GM21447 (cell line): Measurements from ENCODE around the gene MUC4.
"Not testable (repeated sequence)": the region's sequence is repeated elsewhere in the genome, so short reads cannot be mapped to it uniquely, and the experiment has no call there.

ENCODE experiments used
- ATAC-seq: cut with Tn5 transposase; IDR thresholded peaks from one replicate; pipeline ENCODE4 v1.9.1; 2021; ENCODE audit not compliant: unreplicated experiment

Gene MUC4

DNA sequence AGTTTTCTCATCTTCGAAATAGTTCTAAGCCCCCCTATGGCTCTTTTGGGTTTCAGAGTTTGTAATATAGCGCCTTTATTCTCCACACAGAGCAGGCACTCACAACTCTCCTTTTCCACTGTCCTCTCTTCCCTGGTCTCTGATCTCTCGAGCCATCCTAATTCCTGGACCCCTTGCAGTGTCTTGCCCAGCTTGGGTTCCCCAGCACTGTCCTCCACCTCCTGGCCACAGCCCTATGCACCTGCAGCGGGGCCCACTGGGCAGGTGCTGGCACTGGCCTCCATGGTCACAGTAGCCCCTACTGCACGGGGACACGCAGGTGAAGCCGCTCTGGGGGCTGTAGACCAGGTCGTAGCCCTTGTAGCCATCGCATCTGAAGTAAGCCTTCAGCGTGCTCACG, 63.1 kb downstream of the MUC4 start:
- no peak for ATAC-seq

DNA sequence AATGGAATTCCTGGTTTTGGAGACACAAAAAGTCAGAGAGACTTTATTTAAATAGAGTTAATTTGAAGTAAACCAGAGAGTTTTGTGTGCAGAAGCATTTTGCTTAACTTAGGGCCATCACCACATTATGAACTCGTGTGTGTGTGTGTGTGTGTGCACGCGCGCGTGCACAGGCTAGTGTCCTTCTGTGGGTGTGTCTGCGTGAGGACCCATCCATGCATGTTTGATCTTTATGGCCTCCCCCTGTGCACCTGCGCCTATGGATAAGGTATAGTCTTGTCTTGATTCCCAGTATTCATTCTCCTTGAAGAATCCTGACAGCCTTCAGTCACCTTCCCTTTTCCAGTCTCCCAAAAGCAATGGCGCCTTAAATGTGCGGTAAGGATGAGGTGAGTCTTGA, 65.0 kb downstream of the MUC4 start:
- ATAC-seq, result no peak

DNA sequence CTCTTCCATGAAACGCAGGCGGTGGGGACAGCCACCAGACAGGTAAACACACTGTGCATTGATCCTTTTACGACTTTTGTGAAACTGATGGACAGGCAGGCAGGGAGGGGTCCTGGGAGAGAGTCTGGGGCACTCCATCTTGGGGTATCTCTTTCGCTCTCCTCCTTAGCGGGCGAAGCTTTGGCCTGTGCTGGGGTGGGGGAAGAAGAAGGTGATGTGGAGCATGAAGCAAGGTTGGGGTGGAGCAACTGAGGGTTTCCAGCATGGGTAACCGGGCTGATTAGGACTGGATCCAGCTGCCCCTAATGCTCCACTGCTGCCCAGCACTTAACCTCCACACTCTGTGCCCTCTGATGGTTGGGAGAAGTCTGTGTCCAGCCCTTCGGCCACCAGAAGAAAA, 65.4 kb downstream of the MUC4 start:
- no peak for ATAC-seq

DNA sequence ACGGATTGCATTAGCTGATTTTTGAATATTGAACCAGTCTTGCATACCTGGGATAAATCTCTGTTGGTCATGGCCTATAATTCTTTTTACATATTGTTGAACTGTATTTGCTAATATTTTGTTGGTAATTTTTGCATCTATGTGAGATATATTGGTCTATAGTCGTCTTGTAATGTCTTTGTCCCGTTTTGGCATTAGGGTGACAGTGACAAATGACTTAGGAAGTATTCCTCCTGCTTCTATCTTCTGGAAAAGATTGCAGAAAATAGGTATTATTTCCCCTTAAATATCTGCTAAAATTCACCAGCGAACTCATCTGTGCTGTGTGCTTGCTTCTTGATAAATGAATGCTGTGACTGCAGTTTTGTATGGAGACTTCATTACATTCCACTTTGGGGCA, 67.3 kb downstream of the MUC4 start:
- ATAC-seq, result no peak

DNA sequence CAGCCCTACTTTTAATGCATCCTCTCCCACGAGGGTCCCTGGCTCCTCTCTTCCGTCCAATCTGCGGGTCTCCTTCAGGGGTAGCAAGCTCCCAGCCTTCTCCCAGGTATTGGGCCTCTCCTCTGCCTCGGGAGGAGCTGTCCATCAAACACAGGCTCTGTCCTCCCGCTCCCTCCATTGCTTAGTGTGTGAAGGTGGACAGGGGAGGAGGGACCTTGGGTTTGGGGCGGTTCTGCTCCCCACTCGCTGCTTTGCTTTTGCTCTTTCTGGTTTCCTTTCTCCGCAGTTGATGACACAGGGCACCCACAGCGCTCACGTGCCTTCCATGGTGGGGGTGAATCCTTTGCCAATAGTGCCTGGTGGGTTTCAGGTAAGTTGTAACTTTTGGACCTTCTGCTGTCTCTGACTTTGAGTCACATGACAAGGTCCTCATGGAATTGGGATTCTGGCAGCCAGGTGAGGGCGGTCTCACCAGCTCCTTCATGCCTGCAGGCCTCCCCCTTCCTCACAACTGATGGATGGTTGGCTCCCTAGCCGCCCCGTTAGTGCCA, 72.1 kb downstream of the MUC4 start:
- ATAC-seq, result no peak

DNA sequence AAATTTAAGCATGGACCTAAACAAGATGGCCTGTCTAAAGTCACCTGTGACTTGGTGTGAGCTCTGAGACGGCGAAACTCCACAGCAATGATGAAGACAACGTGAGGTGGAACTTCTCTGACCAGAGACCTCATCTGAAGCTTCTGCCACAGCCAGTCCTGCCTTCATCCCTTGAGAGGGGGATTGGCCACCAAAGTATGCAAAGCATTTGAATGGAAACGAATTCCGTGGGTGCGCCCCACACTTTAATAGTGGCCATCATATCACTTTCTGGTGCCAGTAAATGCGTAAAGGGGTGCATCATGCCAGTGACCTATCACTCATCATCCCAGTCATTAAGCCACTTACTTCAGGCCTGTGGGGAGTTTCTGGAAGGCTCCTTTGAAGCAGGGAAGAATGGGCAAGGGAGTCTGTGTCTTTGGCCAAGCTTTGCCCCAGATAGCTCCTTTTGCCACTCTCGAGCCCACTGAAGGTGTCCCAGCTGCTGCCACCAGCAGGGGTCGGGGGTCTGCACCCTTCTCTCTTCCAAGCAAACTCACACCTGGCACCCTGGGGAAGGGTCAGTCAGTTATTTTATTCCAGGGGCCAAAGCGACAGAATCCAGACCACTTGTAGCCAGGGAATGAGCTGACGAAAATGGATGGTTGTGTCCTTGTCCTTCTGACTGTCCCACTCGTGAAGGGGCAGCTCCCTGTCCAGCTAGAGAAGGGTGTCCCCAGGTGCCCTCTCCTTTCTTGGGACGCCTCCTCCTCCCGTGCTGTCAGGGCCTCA, 73.3 kb downstream of the MUC4 start:
- ATAC-seq, result no peak

DNA sequence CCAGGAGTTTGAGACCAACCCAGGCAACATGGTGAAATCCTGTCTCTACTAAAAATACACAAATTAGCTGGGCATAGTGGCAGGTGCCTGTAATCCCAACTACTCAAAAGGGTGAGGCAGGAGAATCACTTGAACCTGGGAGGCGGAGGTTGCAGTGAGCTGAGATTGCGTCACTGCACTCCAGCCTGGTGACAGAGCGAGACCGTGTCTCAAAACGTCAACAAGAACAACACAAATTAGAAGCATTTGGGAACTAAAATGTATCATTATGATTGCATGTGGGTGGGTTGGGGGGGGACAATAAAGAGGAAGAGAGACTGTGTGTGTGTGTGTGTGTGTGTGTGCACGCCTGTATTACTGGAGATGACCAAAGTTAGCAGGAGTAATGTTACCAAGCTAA, 73.9 kb downstream of the MUC4 start:
- not testable (repeated sequence) for ATAC-seq

DNA sequence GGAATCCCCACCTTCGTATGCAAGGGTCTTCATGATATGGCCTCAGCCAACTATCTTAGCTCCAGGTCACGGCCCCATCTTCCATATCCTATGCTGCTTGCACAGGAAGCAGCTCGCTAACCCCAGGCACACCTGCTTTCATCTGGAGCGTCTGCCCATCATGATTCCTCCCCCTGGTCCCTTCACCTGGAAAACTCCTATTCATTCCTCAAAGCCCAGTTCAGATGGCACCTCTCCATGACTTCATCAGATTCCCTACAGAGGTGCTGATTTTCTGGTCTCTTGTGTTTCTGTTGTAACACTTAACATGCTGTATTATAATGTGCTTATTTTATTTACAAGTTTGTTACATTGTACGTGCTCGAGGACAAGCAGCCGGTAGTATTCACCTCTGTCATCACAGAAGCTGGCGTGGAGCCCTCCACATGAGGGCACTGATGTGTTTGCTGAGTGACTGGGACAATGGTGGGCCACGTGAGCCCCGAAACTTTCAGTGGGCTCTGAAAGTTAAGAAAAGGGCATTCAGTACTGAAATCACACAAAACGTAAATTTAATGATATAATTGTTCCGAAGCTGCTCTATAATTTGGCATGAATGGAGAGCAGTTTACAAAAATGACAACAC, 74.8 kb downstream of the MUC4 start:
- no peak for ATAC-seq

DNA sequence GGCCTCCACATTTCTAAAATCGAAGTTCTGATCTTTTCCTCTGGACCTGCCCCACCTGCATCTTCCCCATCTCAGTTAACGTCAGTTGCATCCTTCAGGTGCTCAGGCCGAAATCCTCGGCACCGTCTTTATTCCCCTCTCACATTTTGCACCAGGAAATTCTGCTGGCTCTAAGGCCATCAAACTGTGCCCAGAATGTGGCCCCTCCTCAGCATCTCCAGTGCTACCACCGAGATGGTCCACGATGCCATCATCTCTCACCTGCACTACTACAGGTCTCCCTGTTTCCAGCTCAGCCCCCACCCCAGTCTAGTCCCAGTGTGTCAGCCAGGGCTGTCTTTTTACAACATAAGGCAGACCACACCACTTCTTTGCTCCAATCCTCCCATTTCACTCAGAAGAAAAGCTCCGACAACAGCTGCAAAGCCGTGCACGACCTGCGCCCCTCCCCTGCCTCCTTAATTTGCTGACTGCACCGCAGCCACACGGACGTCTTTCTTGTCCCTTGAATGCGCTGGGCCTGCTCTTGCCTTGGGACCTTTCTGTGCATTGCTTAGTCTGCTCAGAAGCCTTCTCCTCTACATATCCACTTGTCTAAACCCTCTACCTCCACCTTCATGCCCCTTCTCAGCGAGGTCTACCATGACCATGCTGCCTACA, 76.6 kb downstream of the MUC4 start:
- ATAC-seq, result no peak

DNA sequence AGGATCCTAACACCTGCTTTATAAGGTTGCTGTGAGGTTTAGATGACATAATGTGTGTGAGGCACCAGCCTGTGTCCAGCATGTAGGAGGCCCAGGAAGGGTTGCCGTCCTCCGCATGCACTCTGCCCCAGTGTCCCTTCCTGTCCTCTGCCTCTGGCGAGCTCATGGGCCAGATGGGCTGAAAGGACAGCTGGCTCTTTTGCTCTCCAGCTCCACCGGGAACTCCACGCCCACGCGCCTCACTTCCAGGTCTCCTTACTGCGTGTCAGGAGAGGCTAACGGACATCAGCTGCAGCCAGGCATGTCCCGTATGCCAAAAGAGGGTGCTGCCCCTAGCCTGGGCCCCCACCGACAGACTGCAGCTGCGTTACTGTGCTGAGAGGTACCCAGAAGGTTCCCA, 78.8 kb downstream of the MUC4 start:
- ATAC-seq, result no peak

DNA sequence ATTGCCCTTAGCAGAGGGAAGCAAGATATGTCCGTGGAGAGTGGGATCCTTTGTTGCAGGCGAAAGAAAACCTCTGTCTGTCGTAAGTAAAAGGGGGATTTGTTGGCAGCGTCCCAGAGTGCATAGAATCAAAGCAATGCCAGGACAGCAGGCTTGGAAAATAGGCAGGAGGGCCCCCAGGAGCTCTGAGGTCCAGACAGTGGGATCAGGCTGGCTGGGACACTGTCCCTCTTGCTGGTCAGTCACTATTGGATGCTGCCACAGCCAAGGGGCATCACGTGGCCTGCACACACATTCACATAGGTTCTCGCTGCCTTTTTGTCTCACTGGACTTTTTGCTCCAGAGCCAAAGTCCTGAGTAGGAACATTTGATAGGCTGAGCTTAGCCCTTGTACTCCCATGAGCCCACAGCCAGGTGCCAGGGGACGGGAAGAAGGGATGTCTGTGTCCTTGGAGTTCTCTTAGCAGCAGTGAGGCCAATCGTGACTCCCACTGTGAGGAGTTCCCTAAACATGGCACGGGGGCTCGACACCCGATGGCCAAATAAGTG, 80.3 kb downstream of the MUC4 start:
- no peak for ATAC-seq

DNA sequence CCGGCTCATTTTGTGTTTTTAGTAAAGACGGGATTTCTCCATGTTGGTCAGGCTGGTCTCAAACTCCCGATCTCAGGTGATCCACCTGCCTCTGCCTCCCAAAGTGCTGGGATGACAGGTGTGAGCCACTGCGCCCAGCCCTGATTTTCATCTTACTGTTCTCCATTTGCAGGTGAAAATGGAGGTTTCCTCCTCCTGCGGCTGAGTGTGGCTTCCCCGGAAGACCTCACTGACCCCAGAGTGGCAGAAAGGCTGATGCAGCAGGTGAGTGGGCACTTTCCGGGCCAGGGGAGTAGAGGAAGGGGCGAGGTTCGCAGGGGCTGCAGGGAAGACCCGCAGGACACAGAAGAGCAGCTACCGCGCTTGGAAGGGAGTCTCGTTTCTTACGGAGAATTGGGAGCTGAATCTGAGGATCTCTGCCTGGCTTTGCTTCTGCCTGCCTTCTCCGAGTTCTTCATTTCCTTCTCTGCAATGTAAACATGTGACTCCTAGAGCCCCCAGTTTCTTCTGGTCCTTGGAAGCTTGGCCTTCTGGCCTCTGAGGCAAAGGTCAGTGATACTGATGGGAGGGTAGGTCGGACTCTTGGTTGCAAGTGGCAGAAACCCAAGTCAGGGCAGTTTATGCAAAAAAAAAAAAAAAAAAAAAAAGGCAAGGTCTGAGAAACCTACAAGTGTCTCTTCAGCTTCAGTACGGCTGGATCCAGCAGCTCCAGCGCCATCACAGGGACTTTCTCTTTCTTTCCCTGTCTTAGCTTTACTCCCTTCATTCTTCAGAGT, 82.1 kb downstream of the MUC4 start:
- no peak for ATAC-seq

DNA sequence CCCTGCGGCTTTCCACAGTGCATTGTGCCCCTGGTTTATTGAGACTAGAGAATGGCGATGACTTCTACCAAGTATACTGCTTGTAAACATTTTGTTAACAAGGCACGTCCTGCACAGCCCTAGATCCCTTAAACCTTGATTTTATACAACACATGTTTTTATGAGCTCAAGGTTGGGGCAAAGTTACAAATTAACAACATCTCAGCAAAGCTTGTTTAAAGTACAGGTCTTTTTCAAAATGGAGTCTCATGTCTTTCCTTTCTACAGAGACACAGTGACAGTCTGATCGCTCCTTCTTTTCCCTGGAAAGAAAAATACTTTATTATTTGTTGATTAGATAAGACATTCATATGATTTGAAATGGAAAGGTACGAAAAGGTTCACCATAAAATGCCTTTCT, 82.9 kb downstream of the MUC4 start:
- ATAC-seq, result not testable (repeated sequence)

DNA sequence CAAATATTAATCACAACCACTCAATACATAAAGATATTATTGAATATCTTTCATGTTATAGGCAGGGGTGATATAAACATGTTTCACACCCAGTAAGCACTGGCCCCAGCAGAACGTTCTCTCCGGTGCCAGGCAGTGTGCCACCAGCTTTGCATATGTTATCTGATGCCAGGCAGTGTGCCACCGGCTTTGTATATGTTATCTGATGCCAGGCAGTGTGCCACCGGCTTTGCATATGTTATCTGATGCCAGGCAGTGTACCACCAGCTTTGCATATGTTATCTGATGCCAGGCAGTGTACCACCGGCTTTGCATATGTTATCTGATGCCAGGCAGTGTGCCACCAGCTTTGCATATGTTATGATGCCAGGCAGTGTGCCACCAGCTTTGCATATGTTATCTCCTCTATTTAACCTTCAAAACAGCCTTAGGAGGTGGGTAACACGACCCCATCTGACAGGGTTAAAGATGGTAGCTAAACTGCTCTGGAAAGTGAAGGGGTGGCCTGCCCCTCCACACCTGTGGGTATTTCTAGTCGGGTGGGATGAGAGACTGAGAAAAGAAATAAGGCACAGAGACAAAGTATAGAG, 84.0 kb downstream of the MUC4 start:
- ATAC-seq, result no peak

DNA sequence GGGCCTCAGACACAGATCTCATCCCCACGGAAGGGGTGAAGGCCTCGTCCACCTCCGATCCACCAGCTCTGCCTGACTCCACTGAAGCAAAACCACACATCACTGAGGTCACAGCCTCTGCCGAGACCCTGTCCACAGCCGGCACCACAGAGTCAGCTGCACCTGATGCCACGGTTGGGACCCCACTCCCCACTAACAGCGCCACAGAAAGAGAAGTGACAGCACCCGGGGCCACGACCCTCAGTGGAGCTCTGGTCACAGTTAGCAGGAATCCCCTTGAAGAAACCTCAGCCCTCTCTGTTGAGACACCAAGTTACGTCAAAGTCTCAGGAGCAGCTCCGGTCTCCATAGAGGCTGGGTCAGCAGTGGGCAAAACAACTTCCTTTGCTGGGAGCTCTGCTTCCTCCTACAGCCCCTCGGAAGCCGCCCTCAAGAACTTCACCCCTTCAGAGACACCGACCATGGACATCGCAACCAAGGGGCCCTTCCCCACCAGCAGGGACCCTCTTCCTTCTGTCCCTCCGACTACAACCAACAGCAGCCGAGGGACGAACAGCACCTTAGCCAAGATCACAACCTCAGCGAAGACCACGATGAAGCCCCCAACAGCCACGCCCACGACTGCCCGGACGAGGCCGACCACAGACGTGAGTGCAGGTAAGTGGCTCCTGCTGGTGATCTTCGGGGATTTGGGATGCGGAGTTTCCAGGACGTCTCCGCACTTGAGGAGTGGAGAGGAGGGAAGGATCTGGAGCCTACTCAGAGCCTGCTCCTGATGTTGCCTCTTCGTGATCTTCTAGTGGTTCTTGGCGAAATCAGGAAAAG, 85.6 kb downstream of the MUC4 start:
- ATAC-seq, result not testable (repeated sequence)

DNA sequence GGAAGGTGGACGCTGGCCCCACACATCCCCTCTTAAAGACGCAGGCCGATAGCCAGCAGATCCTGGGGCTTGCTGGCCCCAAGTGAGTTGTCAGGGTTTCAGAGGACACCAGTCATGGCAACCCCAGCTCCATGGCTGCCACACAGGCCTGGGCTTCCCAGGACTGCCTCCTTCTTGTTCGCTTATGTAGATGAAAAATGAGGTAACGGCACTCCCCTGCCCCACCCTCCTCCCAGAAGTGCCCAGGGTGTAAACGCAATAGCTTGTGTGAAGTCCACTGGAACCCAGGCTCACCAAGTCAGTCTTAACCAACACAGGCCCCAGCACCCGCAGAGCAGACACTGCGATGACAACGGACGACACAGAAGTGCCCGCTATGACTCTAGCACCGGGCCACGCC, 87.4 kb downstream of the MUC4 start:
- ATAC-seq, result not testable (repeated sequence)

DNA sequence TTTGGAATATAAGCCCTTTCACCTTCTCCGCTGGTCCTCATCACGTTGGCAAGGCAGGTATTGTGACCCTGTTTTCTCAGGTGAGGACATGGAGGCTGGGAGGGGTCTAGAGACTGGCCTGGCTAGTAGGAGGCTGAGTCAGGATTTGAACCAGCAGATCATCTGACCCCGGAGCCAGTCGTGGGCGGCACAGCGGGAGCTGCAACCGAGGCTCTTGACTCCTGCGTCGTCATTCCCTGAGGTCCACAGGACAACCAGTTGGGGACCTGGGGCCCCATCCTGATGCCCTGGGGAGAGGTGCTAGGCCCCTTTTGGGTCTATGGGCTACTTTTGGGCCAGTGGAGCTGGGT, 88.8 kb downstream of the MUC4 start:
- not testable (repeated sequence) for ATAC-seq

DNA sequence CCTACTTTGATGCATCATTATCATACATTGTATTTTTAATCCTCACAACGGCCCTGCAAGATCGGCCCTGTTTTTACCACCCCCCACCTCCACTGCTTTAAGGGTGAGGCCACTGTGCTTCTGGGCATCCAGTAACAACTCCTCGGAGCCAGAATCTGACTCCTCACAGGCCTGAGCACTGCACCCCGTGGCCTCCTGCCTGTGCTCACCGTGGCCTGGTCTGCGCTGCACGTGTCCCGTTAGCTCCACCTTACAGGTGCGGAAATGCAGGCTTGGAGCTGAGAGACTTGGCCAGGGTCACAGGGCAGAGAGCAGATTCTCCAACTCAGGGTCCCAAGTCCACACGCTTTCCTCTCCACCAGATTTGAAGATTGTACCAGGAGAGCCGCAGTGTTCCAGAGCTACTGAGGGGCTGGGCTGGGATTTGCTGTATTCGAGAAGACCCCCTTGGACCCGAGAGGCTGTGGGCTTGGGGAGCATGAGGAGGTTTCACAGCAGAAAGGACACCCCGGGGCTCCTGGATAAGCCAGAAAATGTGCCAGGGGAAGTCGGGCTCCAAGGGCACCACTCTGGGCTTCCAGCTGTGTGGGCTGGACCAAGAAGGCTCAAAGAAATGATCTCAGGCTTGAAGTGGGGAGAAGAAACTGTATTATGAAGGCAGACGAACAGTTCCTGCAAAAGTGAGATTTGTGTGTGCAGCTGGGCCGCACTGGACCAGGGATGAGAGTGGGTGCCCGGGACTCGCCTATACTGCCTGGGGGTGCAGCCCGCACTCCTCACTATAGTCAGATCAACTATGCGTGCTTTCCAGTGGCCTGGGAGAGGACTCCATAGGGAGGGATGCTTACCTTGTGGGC, 89.4 kb downstream of the MUC4 start:
- not testable (repeated sequence) for ATAC-seq
